Activated naive CD8-positive, alpha-beta T cell treated with anti-CD3 and anti-CD28 coated beads, Interleukin-2, amount 50 U/mL, for 16 hours (primary cell): Measurements from ENCODE around the gene P4HA1.
"Not testable (repeated sequence)": the region's sequence is repeated elsewhere in the genome, so short reads cannot be mapped to it uniquely, and the experiment has no call there.

ENCODE experiments used
- DNase-seq: peaks from one replicate; pipeline ENCODE4 v3.0.0-alpha.2; 2020; ENCODE audit warnings: low read depth, low spot score

Gene P4HA1

DNA sequence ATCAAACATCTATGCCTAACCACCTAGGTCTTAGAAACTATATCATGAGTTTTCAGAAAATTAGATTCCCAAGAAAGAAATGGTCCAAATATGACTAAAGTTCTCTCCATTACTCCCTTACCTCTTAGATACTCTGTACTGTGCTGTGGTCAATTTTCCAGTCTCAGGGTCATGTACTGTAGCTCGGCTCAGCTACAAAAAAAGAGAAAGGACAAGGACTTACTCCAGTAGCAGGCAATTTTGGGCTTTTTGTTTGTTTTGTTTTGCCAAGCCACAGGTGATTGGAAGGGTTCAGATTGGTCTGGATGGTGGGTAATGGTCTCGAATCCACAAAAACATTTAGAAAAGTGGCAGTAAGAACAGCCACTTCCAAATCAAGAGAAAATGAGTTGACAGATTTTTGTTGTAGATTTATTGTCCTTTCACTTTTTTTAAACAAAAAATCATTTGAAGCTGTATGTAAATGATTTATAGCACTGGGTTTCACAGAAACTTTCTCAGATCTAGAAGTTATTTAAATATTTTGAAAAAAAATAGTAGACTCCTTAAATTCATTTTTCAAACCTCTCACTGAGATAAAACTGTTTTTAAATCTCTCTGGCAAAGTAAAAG lies 52.8 kb downstream of the P4HA1 start:
- DNase-seq = no peak

DNA sequence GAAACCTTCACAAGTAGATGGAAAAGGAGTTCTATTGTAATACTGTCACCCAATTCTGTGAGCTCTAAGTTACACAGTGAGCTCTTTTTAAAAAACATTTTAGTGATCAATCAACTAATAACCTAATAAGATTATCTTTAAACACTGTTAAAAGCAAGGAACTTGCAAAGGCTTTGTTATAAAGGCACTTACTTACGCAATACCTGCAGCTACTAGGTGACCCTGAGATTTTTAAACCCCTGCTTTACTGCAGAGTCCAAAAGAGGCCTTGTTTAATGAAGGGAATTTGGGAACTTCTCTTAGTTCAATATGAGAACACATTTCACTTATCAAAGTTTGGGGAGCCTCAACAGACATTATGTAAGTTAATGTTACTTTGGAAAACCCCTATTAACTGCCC lies 53.3 kb downstream of the P4HA1 start:
- no peak for DNase-seq

DNA sequence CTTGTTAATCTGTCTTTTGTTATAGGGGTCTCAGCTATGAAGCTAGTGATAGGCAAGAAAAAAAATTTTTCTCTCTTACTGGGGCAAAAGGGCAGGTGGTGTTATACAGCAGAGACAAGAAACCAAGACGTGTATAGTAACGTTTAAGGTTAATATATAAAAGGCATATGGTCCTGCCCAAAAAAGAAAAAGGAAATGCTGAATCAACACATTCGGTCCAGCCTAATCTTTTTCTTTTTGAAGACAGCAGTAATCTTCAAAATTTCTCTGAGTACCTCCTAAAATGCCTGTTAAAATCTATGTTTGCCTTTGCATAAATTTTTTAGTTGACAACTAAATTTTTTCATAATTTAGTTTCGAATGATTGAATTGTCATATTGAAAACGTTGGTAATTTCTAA lies 54.5 kb downstream of the P4HA1 start:
- no peak for DNase-seq

DNA sequence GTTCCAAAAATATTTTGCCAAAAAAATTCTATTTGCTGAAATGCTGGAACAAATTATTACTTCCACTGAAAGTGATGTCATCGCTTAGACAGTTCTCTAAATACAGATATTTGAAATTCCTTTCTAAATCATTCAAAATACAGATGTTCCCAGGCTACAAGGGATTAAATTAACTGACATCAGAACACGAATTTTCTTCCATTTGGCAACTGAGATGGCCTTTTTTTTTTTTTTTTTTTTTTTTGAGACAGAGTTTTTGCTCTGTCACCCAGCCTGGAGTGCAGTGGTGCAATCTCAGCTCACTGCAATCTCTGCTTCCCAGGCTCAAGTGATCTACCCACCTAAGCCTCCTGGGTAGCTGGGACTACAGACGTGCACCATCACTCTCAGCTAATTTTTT lies 57.0 kb downstream of the P4HA1 start:
- DNase-seq = no peak

DNA sequence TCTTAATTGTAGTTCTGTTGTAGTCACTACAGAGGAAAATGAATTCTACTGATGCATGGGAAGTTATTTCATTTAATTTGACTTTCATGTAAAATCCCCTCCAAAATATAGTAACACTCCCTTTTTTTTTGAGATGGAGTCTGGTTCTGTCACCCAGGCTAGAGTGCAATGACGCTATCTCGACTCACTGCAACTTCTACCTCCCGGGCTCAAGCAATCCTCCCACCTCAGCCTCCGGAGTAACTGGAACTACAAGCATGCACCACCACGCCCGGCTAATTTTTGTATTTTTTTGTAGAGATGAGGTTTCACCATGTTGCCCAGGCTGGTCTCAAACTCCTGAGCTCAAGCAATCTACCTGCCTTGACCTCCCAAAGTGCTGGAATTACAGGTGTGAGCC lies 60.4 kb downstream of the P4HA1 start:
- DNase-seq = not testable (repeated sequence)

DNA sequence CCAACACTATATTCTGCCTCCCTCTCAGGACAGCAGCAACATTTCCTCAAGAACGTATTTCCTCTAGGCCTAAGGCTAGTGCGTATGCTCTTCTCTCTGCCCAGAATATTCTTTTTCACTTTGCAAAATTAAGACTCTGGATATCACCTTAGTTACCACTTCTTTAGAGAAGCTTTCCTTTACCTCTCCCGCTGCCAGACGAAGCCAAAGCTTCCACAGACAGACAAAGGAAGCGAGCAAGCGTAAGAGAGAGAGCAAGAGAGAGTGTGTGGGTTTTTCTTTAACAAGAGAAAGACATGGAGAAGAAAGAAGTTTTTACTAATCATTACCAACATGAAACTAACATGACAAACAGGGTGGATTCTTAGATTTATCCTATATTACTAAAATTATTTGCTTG lies 64.1 kb downstream of the P4HA1 start:
- DNase-seq = no peak

DNA sequence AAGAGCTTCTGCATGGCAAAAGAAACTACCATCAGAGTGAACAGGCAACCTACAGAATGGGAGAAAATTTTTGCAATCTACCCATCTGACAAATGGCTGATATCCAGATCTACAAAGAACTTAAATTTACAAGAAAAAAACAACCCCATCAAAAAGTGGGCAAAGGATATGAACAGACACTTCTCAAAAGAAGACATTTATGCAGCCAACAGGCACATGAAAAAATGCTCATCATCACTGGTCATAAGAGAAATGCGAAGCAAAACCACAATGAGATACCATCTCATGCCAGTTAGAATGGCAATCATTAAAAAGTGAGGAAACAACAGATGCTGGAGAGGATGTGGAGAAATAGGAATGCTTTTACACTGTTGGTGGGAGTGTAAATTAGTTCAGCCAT lies 70.0 kb downstream of the P4HA1 start:
- DNase-seq = not testable (repeated sequence)

DNA sequence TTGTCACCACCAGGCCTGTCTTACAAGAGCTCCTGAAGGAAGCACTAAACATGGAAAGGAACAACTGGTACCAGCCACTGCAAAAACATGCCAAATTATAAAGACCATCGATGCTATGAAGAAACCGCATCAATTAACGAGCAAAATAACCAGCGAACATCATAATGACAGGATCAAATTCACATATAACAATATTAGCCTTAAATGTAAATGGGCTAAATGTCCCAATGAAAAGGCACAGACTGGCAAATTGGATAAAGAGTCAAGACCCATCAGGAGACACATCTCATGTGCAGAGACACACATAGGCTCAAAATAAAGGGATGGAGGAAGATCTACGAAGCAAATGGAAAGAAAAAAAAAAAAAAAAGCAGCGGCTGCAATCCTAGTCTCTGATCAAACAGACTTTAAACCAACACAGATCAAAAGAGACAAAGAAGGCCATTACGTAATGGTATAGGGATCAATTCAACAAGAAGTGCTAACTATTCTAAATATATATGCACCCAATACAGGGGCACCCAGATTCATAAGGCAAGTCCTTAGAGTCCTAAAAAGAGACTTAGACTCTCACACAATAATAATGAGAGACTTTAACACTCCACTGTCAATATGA lies 73.1 kb downstream of the P4HA1 start:
- not testable (repeated sequence) for DNase-seq

DNA sequence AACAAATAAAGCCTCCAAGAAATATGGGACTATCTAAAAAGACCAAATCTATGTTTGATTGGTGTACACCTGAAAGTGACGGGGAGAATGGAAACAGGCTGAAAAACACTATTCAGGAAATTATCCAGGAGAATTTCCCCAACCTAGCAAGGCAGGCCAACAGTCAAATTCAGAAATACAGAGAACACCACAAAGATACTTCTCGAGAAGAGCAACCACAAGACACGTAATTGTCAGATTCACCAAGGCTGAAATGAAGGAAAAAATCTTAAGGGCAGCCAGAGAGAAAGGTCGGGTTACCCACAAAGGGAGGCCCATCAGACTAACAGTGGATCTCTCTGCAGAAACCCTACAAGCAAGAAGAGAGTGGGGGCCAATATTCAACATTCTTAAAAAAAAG lies 73.7 kb downstream of the P4HA1 start:
- DNase-seq = not testable (repeated sequence)

DNA sequence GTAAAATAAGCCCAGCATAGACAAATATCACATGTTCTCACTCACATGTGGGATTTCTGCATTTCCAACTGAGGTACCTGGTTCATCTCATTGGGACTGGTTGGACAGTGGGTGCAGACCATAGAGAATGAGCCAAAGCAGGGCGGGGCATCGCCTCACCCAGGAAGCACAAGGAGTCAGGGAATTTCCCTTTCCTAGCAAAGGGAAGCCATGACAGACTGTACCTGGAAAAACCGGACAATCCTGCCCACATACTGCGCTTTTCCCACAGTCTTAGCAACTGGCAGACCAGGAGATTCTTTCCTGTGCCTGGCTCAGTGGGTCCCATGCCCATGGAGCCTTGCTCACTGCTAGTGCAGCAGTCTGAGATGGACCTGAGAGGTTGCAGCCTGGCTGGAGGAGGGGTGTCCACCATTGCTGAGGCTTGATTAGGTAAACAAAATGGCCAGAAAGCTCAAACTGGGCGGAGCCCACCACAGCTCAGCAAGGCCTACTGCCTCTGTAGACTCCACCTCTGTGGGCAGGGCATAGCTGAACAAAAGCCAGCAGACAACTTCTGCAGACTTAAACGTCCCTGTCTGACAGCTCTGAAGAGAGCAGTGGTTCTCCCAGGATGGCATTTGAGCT lies 75.0 kb downstream of the P4HA1 start:
- not testable (repeated sequence) for DNase-seq

DNA sequence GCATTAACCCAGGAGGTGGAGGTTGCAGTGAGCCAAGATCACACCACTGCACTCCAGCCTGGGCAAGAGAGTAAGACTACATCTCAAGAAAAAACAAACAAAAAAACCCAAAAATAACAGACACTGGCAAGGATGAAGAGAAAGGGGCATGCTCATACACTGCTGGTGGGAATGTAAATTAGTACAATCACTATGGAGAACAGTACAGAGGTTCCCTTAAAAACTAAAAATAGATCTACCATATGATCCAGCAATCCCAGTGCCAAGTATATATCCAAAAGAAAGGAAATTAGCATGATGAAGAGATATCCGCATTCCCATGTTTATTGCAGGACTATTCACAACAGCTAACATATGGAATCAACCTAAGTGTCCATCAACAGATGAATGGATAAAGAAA lies 75.6 kb downstream of the P4HA1 start:
- no peak for DNase-seq

DNA sequence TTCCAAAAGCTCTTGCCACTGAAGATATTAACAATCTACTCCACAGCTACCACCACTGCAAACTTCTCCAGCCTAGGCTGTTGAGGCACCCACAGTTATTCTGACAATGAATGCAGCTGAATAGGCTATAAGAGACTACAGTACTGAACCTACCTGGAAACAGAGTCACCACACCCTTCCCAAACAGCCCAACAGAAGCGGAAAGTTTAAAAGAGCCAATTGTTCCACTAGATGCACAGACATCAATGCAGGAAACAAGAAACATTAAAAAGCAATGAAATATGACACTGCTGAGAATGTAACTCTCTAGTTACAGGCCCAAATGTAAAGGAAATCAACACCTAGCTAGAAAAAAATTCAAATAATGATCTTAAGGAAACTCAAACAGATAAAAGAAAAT lies 77.6 kb downstream of the P4HA1 start:
- DNase-seq = no peak

DNA sequence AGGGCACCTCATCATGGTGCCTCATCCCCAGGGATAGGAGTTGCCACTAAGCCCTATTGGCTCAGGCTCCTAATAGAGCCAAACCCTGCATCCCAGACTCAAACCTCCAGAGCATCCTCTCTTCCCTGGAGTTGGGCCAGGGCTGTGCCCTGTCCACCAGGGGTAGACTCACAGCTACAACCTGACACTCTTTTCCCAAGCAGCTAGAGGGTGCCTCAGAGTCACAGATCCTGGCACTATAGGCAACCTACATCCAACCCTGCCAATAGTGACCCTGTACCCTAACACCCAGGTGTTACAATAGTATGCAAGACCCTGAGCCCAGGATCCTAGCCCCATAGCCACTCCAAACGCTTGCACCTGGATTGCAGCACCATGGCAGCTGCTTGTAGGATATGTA lies 78.0 kb downstream of the P4HA1 start:
- no peak for DNase-seq

DNA sequence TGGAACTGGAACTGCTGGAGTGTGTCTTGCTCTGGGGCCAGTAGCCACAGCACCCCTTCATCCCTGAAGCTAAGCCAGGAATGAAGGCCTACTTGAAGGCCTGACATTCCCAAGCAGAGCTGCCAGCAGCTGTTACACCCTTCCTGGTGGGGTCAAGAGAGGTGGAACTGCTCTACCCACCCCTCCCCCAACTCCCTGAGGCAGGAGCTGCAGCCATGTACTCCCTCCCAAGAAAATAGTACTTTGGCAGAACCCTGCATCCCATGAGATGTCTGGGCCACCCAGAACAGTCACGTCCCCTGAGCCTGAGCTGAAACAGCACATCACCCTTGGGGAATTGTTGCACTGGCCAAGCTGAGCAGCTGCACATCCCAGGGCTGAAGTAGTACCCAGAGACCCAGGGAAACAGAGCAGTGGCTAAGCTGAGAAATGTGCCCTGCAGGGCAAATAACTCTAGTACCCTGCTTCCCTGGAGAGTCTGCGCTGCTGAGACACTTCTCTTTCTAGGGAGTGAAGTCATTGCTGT lies 78.6 kb downstream of the P4HA1 start:
- DNase-seq = no peak

DNA sequence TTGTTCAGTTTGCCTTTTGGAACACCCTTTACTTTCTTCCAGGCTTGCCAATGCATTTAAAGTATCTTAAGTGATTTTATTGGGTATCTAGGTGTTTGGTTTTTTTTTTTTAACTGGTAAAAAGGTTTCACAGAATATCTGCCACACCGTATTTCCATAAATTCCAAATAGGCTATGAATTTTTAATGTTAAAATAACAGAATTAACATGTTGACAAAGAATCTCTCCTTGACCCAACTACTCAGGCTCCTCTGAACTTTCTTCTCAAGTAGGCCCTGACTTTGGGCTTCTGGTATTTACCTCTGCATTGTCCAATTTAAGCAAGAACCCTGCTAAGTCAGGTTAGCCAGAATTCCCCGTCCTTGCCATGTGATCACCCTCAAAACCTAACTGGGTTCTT lies 80.9 kb downstream of the P4HA1 start:
- DNase-seq = no peak

DNA sequence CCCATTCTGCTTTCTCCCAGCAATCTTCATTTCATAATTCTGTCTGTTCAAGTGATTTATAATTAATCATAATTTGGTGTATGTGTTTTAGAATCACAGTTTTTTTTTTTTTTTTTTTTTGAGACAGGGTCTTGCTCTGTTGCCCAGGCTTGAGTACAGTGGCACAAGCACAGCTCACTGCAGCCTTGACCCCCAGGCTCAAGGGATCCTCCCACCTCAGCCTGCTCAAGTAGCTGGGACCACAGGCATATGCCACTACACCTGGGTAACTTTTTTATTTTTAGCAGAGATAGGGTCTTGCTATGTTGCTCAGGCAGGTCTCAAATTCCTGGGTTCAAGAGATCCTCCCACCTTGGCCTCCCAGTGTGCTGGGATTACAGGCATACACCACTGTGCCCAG lies 92.8 kb downstream of the P4HA1 start:
- no peak for DNase-seq

DNA sequence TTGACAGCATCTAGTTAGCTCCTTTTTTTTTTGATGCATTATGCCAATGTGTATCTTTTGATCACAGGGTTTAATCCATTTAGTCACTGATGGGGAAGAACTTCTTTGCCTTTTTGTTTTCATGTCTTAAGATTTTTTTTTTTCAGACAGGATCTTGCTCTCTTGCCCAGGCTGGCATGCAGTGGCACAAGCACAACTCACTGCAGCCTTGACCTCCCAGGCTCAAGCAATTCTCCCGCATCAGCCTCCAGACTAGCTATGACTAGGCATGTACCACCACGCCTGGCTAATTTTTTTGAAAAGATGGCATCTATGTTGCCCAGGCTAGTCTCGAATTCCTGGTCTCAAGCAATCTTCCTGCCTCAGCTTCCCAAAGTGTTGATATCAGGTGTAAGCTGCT lies 95.7 kb downstream of the P4HA1 start:
- DNase-seq = no peak

DNA sequence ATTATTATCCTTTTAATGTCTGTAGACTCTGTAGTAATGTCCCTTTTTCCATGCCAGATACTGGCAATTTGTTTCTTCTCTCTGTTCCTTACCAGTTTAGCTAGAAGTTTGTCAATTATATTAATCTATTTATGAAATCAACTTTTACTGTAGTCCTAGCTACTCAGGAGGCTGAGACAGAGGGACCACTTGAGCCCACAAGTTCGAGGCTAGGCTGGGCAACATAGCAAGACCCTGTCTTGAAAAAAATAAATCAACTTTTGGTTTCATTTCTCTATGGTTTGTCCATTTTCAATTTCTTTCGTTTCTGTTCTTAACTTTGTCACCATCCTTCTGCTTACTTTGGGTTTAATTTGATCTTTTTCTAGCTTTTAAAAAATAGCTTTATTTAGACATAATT lies 99.6 kb downstream of the P4HA1 start:
- DNase-seq = no peak

DNA sequence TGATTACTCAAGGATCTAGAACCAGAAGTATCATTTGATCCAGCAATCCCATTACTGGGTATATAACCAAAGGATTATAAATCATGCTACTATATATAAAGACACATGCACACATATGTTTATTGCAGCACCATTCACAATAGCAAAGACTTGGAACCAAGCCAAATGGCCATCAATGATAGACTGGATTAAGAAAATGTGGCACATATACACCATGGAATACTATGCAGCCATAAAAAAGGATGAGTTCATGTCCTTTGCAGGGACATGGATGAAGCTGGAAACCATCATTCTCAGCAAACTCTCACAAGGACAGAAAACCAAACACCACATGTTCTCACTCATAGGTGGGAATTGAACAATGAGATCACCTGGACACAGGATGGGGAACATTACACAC lies 101.2 kb downstream of the P4HA1 start:
- DNase-seq = not testable (repeated sequence)

DNA sequence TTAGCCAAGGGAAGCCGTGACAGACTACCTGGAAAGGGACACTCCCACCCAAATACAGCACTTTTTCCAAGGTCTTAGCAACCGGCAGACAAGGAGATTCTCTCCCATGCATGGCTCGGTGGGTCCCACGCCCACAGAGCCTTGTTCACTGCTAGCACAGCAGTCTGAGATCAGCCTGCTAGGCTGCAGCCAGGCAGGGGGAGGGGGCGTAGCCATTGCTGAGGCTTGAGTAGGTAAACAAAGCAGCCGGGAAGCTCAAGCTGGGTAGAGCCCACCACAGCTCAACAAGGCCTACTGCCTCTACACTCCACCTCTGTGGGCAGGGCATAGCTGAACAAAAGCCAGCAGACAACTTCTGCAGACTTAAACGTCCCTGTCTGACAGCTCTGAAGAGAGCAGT lies 106.9 kb downstream of the P4HA1 start:
- DNase-seq = not testable (repeated sequence)

DNA sequence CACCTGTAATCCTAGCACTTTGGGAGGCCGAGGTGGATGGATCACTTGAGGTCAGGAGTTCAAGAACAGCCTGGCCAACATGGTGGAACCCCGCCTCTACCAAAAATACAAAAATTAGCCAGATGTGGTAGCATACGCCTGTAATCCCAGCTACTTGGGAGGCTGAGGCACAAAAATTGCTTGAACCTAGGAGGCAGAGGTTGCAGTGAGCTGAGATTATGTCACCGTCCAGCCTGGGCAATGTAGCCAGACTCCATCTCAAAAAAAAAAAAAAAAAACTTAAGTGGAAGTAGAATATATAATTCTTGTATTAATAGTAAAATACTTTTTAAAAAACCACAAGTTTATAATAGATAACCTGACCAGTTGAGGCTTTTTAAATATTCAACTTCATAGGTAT lies 112.0 kb downstream of the P4HA1 start:
- DNase-seq = not testable (repeated sequence)

DNA sequence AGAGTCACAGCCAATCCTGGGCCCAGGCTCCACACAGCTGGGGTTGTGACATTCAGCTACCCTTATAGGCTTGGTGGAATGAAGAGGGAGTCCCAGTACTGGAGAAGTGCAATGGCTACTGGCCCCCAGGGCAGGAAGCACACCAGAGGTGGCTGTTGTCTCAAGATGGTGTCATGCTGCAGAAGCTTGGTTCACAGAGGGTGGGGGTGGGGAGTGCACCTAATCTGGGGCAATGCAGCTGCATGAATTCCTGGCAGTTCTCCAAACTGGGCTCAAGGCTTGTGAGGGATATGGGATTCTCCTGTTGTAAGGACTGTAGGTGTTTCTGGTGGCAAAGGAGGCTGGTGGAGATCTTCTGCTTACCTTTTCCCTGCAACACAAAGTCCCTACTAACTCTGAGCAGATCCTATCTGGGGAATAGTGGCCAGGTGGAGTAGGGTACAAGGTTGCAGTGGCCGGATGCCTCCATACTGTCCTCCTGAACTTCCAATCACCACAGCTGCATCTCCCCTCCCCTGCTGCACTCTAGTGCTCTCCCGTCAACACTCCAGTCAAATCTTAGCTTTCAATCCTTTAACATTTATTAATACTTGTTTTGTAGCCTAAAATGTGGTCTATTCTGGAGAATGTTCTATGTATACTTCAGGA lies 114.7 kb downstream of the P4HA1 start:
- DNase-seq = no peak
